Thymus (tissue), 11 donors: ENCODE results near the gene C16orf89. TPM values are rescaled to one million over a fixed set of nuclear protein-coding genes. Genes with fewer than 3 reads are reported as not detected.

Experiments
- DNase-seq, 9 donors: peaks; one replicate each; pipeline ENCODE4 v3.0.0-alpha.2; 2013; ENCODE audit warnings: low spot score in 9 of 9, low read depth in 6 of 9, missing footprints in 1 of 9
- H3K27ac ChIP-seq, 2 donors: one replicate each; pipeline ENCODE4 v1.5.1; 2013; ENCODE audit warnings: control low read depth in 1 of 2, low read depth in 1 of 2, low read length in 1 of 2, mild to moderate bottlenecking in 1 of 2, moderate library complexity in 1 of 2
- H3K27me3 ChIP-seq, 2 donors: one replicate each; pipeline ENCODE4 v1.5.1; 2013; ENCODE audit warnings: low read length in 1 of 2; ENCODE audit not compliant: control insufficient read depth in 2 of 2, insufficient read depth in 1 of 2
- H3K36me3 ChIP-seq, 2 donors: one replicate each; pipeline ENCODE4 v1.5.1; 2013; ENCODE audit warnings: low read length in 1 of 2, mild to moderate bottlenecking in 1 of 2, moderate library complexity in 1 of 2; ENCODE audit not compliant: control insufficient read depth in 2 of 2, insufficient read depth in 2 of 2
- H3K4me1 ChIP-seq, 2 donors: one replicate each; pipeline ENCODE4 v1.5.1; 2013; ENCODE audit warnings: low read length in 2 of 2; ENCODE audit not compliant: control insufficient read depth in 2 of 2, insufficient read depth in 2 of 2
- H3K4me3 ChIP-seq, 2 donors: one replicate each; pipeline ENCODE4 v1.5.1; 2013; ENCODE audit warnings: low read length in 2 of 2, control low read depth in 1 of 2, mild to moderate bottlenecking in 1 of 2
- H3K9me3 ChIP-seq, 2 donors: one replicate each; pipeline ENCODE4 v1.5.1; 2013; ENCODE audit warnings: low read length in 1 of 2, mild to moderate bottlenecking in 1 of 2; ENCODE audit not compliant: control insufficient read depth in 2 of 2, insufficient read depth in 1 of 2
- WGBS: extraction: QIAGEN DNeasy Blood & Tissue Kit; methylation state at CpG from one replicate; pipeline ENCODE4 v1.1.7; 2013; 5-methylcytosine and 5-hydroxymethylcytosine counted together
- polyA plus RNA-seq: library from polyadenylated mRNA; stranded (reverse); fragments of 200-250 nt; gene quantifications from one replicate; pipeline ENCODE4 v1.2.3, GENCODE V29; 2013
- total RNA-seq: library from RNA; stranded (reverse); fragments of 120-200 nt; gene quantifications from one replicate; pipeline ENCODE4 v1.2.4, GENCODE V29; 2013
- donor health status: healthy.

The C16orf89 gene
- total and polyA plus RNA-seq, 2 donors: 0.71 to 1.4 TPM

GRCh38 chr16:5008311-5008731 is 57.4 kb downstream of the C16orf89 start:
- WGBS: 94% methylated on average over 18 of the region's 18 CpGs
- H3K27ac ChIP-seq: no peak overlapping the region
- no peaks in the 10 kb centered on the region for H3K9me3 ChIP-seq
- H3K36me3 ChIP-seq: no peaks in the 10 kb centered on the region
- DNase-seq: no peak
- no peaks in the 10 kb centered on the region for H3K4me1 ChIP-seq
- H3K27me3 ChIP-seq: peaks cover 0 to 2% of the 10 kb centered on the region in 2 donors
- no peak overlapping the region for H3K4me3 ChIP-seq

GRCh38 chr16:5007256-5007655 is 58.5 kb downstream of the C16orf89 start:
- H3K27me3 ChIP-seq: peaks cover 0 to 2% of the 10 kb centered on the region in 2 donors
- no peak for DNase-seq
- 92% methylated on average over 10 of the region's 10 CpGs for WGBS
- no peaks in the 10 kb centered on the region for H3K36me3 ChIP-seq
- H3K4me3 ChIP-seq: no peak overlapping the region
- H3K9me3 ChIP-seq: no peaks in the 10 kb centered on the region
- no peak overlapping the region for H3K27ac ChIP-seq
- no peaks in the 10 kb centered on the region for H3K4me1 ChIP-seq

- 91% methylated on average over 22 of the region's 22 CpGs for WGBS
- H3K27ac ChIP-seq: no peak overlapping the region
- H3K9me3 ChIP-seq: no peaks in the 10 kb centered on the region
- peaks cover 0 to 2% of the 10 kb centered on the region in 2 donors for H3K27me3 ChIP-seq
- no peaks in the 10 kb centered on the region for H3K4me1 ChIP-seq
- H3K4me3 ChIP-seq: no peak overlapping the region
- DNase-seq: no peak
- H3K36me3 ChIP-seq: no peaks in the 10 kb centered on the region
These were observed 59.2 kb downstream of the C16orf89 start for GRCh38 chr16:5006348-5007193.

GRCh38 chr16:5005916-5006315 is 59.8 kb downstream of the C16orf89 start:
- Histone ChIP-seq H3K27me3 (peaks cover 0 to 2% of the 10 kb centered on the region in 2 donors), H3K9me3 (no peaks in the 10 kb centered on the region), H3K27ac (no peak overlapping the region), H3K4me1 (no peaks in the 10 kb centered on the region), H3K4me3 (no peak overlapping the region), H3K36me3 (no peaks in the 10 kb centered on the region)
- WGBS: 57% methylated on average over 4 of the region's 4 CpGs
- no peak for DNase-seq

- no peak for DNase-seq
- Histone ChIP-seq H3K4me3 (no peak overlapping the region), H3K4me1 (no peaks in the 10 kb centered on the region), H3K27ac (no peak overlapping the region), H3K36me3 (no peaks in the 10 kb centered on the region), H3K27me3 (no peaks in the 10 kb centered on the region), H3K9me3 (no peaks in the 10 kb centered on the region)
- WGBS: 72% methylated on average over 5 of the region's 5 CpGs
These were observed 61.4 kb downstream of the C16orf89 start for GRCh38 chr16:5004311-5004710.

GRCh38 chr16:5003828-5004227 is 61.9 kb downstream of the C16orf89 start:
- no peaks in the 10 kb centered on the region for H3K4me1 ChIP-seq
- 96% methylated on average over 10 of the region's 10 CpGs for whole genome bisulfite sequencing
- H3K36me3 ChIP-seq: no peaks in the 10 kb centered on the region
- DNase-seq: no peak
- no peaks in the 10 kb centered on the region for H3K9me3 ChIP-seq
- H3K27me3 ChIP-seq: no peaks in the 10 kb centered on the region
- H3K4me3 ChIP-seq: no peak overlapping the region
- H3K27ac ChIP-seq: no peak overlapping the region

GRCh38 chr16:5003211-5003610 is 62.5 kb downstream of the C16orf89 start:
- DNase-seq: no peak
- H3K27me3 ChIP-seq: no peaks in the 10 kb centered on the region
- no peak overlapping the region for H3K4me3 ChIP-seq
- H3K9me3 ChIP-seq: no peaks in the 10 kb centered on the region
- H3K27ac ChIP-seq: no peak overlapping the region
- WGBS: 96% methylated on average over 12 of the region's 12 CpGs
- no peaks in the 10 kb centered on the region for H3K36me3 ChIP-seq
- no peaks in the 10 kb centered on the region for H3K4me1 ChIP-seq

- no peak for DNase-seq
- Histone ChIP-seq H3K4me3 (no peak overlapping the region), H3K27ac (no peak overlapping the region), H3K4me1 (no peaks in the 10 kb centered on the region), H3K36me3 (no peaks in the 10 kb centered on the region), H3K9me3 (no peaks in the 10 kb centered on the region), H3K27me3 (no peaks in the 10 kb centered on the region)
- 95% methylated on average over 3 of the region's 3 CpGs for WGBS
These were observed 63.0 kb downstream of the C16orf89 start for GRCh38 chr16:5002699-5003143.

- no peak overlapping the region for H3K27ac ChIP-seq
- no peaks in the 10 kb centered on the region for H3K27me3 ChIP-seq
- H3K36me3 ChIP-seq: no peaks in the 10 kb centered on the region
- H3K4me1 ChIP-seq: no peaks in the 10 kb centered on the region
- WGBS: 81% methylated on average over 6 of the region's 6 CpGs
- no peaks in the 10 kb centered on the region for H3K9me3 ChIP-seq
- H3K4me3 ChIP-seq: no peak overlapping the region
- DNase-seq: no peak
These were observed 63.8 kb downstream of the C16orf89 start for GRCh38 chr16:5001986-5002385.
